K562 (cell line): ENCODE data around the gene TUBG2. TPM values are rescaled to one million over a fixed set of nuclear protein-coding genes. Genes with fewer than 3 reads are reported as not detected.
A peak's percentile ranks its signal among the peaks of the same experiment; 100 is the strongest.
"Not testable (repeated sequence)": the region's sequence is repeated elsewhere in the genome, so short reads cannot be mapped to it uniquely, and the experiment has no call there.

ENCODE experiments used
- ATAC-seq: fragments of 200-7000 bp; cut with Tn5 transposase; 3 replicates; pipeline ENCODE4 v1.9.1; 2020; ENCODE audit warnings: moderate library complexity
- BruUV-seq: library from RNA; stranded (reverse); fragments of 400-500 nt; replicated peaks from 2 replicates; lab custom pipeline; 2021; lab: Mats Ljungman, UMichigan
- CTCF ChIA-PET: fragments of 300-600 bp; formaldehyde crosslinking; extraction: SDS; loops from one replicate; lab custom pipeline; 2021; ENCODE audit warnings: low intra/inter-chr PET ratio; lab: Yijun Ruan, JAX
- POLR2A ChIA-PET: fragments of 300-600, 350-650 bp; sonication (Branson Sonifier 250); formaldehyde crosslinking; extraction: SDS; loops from one replicate; lab custom pipeline; 2021; ENCODE audit warnings: antibody characterized with exemption, inconsistent platforms; lab: Yijun Ruan, JAX
- DNase-seq, 4 experiments: peaks; one replicate each; pipeline versions ENCODE4 v3.0.0 to v3.0.0-alpha.2; 2011 to 2018; ENCODE audit warnings: low spot score in 3 of 4, mixed read lengths in 3 of 4; ENCODE audit errors: extremely low read depth in 1 of 4
- FAIRE-seq: peaks from 2 replicates; lab custom pipeline; 2011; peaks lifted over from hg19 to GRCh38; lab: Jason Lieb, UNC
- H2AFZ ChIP-seq: 2 replicates; pipeline ENCODE4 v1.6.0; 2011; ENCODE audit warnings: low read depth, low read length, control low read depth, inconsistent platforms
- H3K27ac ChIP-seq: fragments of 200-600 bp; 3 replicates; pipeline ENCODE4 v1.8.0; 2011; ENCODE audit warnings: low read depth, mild to moderate bottlenecking, control low read depth, inconsistent platforms, low read length, moderate library complexity, mixed read lengths; ENCODE audit errors: extremely low read depth
- H3K27me3 ChIP-seq, 2 experiments: fragments of 300-600 bp in 1 of 2; 2 replicates in 1 of 2; 3 replicates in 1 of 2; pipeline versions ENCODE4 v1.6.0 to v1.8.0; 2011; ENCODE audit warnings: inconsistent platforms in 2 of 2, low read length in 2 of 2, mild to moderate bottlenecking in 1 of 2, mixed read lengths in 1 of 2, moderate library complexity in 1 of 2; ENCODE audit not compliant: control insufficient read depth in 2 of 2, insufficient read depth in 2 of 2
- H3K36me3 ChIP-seq: fragments of 300-600 bp; 3 replicates; pipeline ENCODE4 v1.8.0; 2011; ENCODE audit warnings: mild to moderate bottlenecking, low read length, inconsistent platforms; ENCODE audit not compliant: control insufficient read depth, insufficient read depth
- H3K4me1 ChIP-seq, 2 experiments: fragments of 200-600 bp in 1 of 2; replicated peaks in 1 of 2; 2 replicates in 1 of 2; 3 replicates in 1 of 2; pipeline versions ENCODE4 v1.5.1 to v1.8.0; 2011; ENCODE audit warnings: inconsistent platforms in 2 of 2, low read length in 2 of 2, mild to moderate bottlenecking in 1 of 2, mixed read lengths in 1 of 2, moderate library complexity in 1 of 2; ENCODE audit not compliant: control insufficient read depth in 2 of 2, insufficient read depth in 2 of 2
- H3K4me2 ChIP-seq: 2 replicates; pipeline ENCODE4 v1.6.1; 2011; ENCODE audit warnings: low read length, control low read depth, inconsistent platforms, mixed read lengths; ENCODE audit not compliant: insufficient read depth
- H3K4me3 ChIP-seq: fragments of 200-600 bp; sonication (generic), shearing (Covaris generic); 2 replicates; pipeline ENCODE4 v1.5.1; 2016; ENCODE audit warnings: control low read depth, inconsistent platforms
- H3K79me2 ChIP-seq: fragments of 200-600 bp; 3 replicates; pipeline ENCODE4 v1.8.0; 2011; ENCODE audit warnings: low read length, inconsistent platforms; ENCODE audit not compliant: control insufficient read depth, insufficient read depth
- H3K9ac ChIP-seq, 2 experiments: 2 replicates each; pipeline versions ENCODE4 v1.6.0 to v1.6.1; 2011; ENCODE audit warnings: low read depth in 2 of 2, low read length in 2 of 2, control low read depth in 1 of 2, inconsistent platforms in 1 of 2, mild to moderate bottlenecking in 1 of 2, mixed read lengths in 1 of 2; ENCODE audit not compliant: insufficient read depth in 1 of 2
- H3K9me1 ChIP-seq: one replicate; pipeline ENCODE4 v1.6.0; 2011; ENCODE audit warnings: inconsistent platforms, mild to moderate bottlenecking, low read length, moderate library complexity; ENCODE audit not compliant: control insufficient read depth, insufficient read depth
- H3K9me3 ChIP-seq: replicated peaks from 2 replicates; pipeline ENCODE4 v1.5.1; 2011; ENCODE audit warnings: low read depth, low read length, inconsistent platforms; ENCODE audit not compliant: control insufficient read depth, insufficient read depth
- H4K20me1 ChIP-seq: replicated peaks from 2 replicates; pipeline ENCODE4 v1.6.1; 2011; ENCODE audit warnings: low read length, inconsistent platforms, mixed read lengths; ENCODE audit not compliant: control insufficient read depth, insufficient read depth
- CBFA2T3 ChIP-seq: fragments of 450-650 bp; IDR thresholded peaks from 2 replicates; pipeline ENCODE4 v1.6.1; 2017
- CBFB ChIP-seq: sonication (generic); formaldehyde crosslinking; IDR thresholded peaks from 2 replicates; pipeline ENCODE4 v1.4.0; 2020; ENCODE audit warnings: mild to moderate bottlenecking, missing genetic modification reagents
- CBX1 ChIP-seq: sonication (generic); IDR thresholded peaks from 2 replicates; pipeline ENCODE4 v1.6.1; 2016; ENCODE audit warnings: antibody characterized with exemption, low read depth, mild to moderate bottlenecking
- MEF2A ChIP-seq: IDR thresholded peaks from 2 replicates; pipeline ENCODE4 v1.6.1; 2011; ENCODE audit warnings: low read depth, mild to moderate bottlenecking, low read length, moderate library complexity; ENCODE audit not compliant: control insufficient read depth
- NR4A1 ChIP-seq, 2 experiments: fragments of 250-450 bp in 1 of 2; fragments of 450-650 bp in 1 of 2; sonication (Bioruptor Pico) in 1 of 2; IDR thresholded peaks; 2 replicates each; pipeline versions ENCODE4 v1.4.0 to v1.6.1; 2016 to 2020; ENCODE audit warnings: mild to moderate bottlenecking in 2 of 2, missing compliant biosample characterization in 1 of 2, missing genetic modification characterization in 1 of 2, moderate library complexity in 1 of 2
- PHB2 ChIP-seq: fragments of 450-650 bp; IDR thresholded peaks from 2 replicates; pipeline ENCODE4 v1.6.1; 2017; ENCODE audit warnings: low read depth
- SIN3B ChIP-seq: fragments of 450-650 bp; IDR thresholded peaks from 2 replicates; pipeline ENCODE4 v1.6.1; 2017; ENCODE audit warnings: low read depth, mild to moderate bottlenecking, moderate library complexity
- ZEB2 ChIP-seq: fragments of 450-650 bp; IDR thresholded peaks from 2 replicates; pipeline ENCODE4 v1.6.1; 2016
- ZNF121 ChIP-seq: sonication (generic); formaldehyde crosslinking; conservative IDR thresholded peaks from 2 replicates; pipeline ENCODE4 v1.8.0; 2022; ENCODE audit warnings: missing genetic modification reagents
- ZNF316 ChIP-seq: fragments of 450-650 bp; IDR thresholded peaks from 2 replicates; pipeline ENCODE4 v1.6.1; 2016
- WGBS: fragments of 100-300 bp; shearing (Covaris generic); methylation state at CpG from one replicate; pipeline ENCODE4 v1.1.6; 2016; ENCODE audit warnings: low coverage, mixed read lengths; ENCODE audit not compliant: insufficient coverage; ENCODE audit errors: missing lambda C conversion rate; 5-methylcytosine and 5-hydroxymethylcytosine counted together
- in situ Hi-C: fragments of 300-500 bp; cut with MboI; formaldehyde crosslinking; loops from 4 replicates; pipeline ENCODE4 v1.15.0; 2018; ENCODE audit warnings: inconsistent platforms, mixed read lengths
- intact Hi-C: fragments of 100-400 bp; cut with micrococcal nuclease; formaldehyde crosslinking; loops from 2 replicates; pipeline ENCODE4 v1.14.2; 2022
- polyA plus RNA-seq, 8 experiments: library from polyadenylated mRNA; depleted of rRNA in 4 of 8; stranded (reverse) in 5 of 8; unstranded in 3 of 8; fragments of >200 nt; fragmentation: Nextera tagmentation in 2 of 8; fragmentation: Illumina TruSeq in 1 of 8; extraction: Ambion mirVana in 2 of 8; extraction: Trizol in 1 of 8; gene quantifications; 2 replicates each; pipeline versions ENCODE4 v1.2.1 to v1.2.3, GENCODE V29; 2011 to 2014; ENCODE audit warnings: inconsistent platforms in 1 of 8, missing spikeins in 1 of 8
- total RNA-seq, 7 experiments: library from RNA; depleted of rRNA in 6 of 7; stranded (reverse); fragments of >200 nt in 6 of 7; fragmentation: Illumina TruSeq in 2 of 7; extraction: Trizol in 2 of 7; gene quantifications; 2 replicates each; pipeline versions ENCODE4 v1.2.1 to v1.2.3, GENCODE V29; 2011 to 2021; ENCODE audit warnings: low replicate concordance in 1 of 7
- TF ChIP-seq, protein P1 (sequence below): fragments of 200-800 bp; sonication (Bioruptor generic); IDR thresholded peaks from 2 replicates; pipeline ENCODE4 v1.6.1; 2017; ENCODE audit warnings: missing genetic modification characterization, missing compliant biosample characterization
- TF ChIP-seq, protein P2 (sequence below): fragments of 250-450 bp; sonication (Bioruptor Pico); IDR thresholded peaks from 2 replicates; pipeline ENCODE4 v1.4.0; 2020; ENCODE audit warnings: mild to moderate bottlenecking
- TF ChIP-seq, protein P3 (sequence below): fragments of 250-450 bp; sonication (Bioruptor Pico); IDR thresholded peaks from 2 replicates; pipeline ENCODE4 v1.8.0; 2021; ENCODE audit warnings: moderate library complexity, mild to moderate bottlenecking, inconsistent platforms

The TUBG2 gene
- total and polyA plus RNA-seq, 9 of the 15 experiments (the other 6 are each of a cell fraction or from before 2014, with no cell fraction given), result 0.09 to 0.80 (median 0.24) TPM; not detected in 2

DNA sequence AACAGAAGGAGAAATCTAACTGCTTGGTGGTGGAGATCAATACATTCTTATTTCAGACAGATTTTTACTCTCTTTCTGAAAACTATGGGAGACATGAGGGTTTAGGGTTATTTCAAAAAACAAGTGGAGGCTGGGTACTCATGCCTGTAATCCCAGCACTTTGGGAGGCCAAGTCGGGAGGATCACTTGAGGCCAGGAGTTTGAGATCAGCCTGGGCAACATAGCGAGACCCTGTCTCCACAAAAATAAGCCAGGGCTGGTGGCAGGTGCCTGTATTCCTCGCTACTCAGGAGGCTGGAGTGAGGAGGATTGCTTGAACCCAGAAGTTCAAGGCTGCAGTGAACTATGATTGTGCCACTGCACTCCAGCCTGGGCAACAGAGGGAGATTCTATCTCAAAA is 37.1 kb upstream of the TUBG2 start:
- H3K9ac ChIP-seq, DNase-seq, H4K20me1 ChIP-seq, in situ Hi-C loops, BruUV-seq, H3K4me2 ChIP-seq, H3K9me3 ChIP-seq, H3K27ac ChIP-seq, H3K79me2 ChIP-seq, intact Hi-C loops, H3K36me3 ChIP-seq, H2AFZ ChIP-seq, H3K9me1 ChIP-seq, CTCF ChIA-PET, H3K27me3 ChIP-seq, FAIRE-seq, ATAC-seq: not testable (repeated sequence)
- H3K4me1 ChIP-seq, result peaks cover 46 to 55% of the 10 kb centered on the region in 2 experiments; a peak in 4 of 5 replicates
- POLR2A ChIA-PET, result interaction anchor here (1.0 to 1.1 kb wide), 2 partner anchors 9 to 11 kb away, joined by 3 to 4 read pairs; no protein-coding TSS in a partner anchor
- WGBS, result 86% methylated on average over 3 of the region's 3 CpGs
- peak; percentile 29 for TF ChIP-seq ZNF121 (CRISPR knock-in tag)
- TF ChIP-seq, all 486 proteins: peak for 1; not testable (repeated sequence) for 485
- not testable (repeated sequence) for H3K4me3 ChIP-seq

DNA sequence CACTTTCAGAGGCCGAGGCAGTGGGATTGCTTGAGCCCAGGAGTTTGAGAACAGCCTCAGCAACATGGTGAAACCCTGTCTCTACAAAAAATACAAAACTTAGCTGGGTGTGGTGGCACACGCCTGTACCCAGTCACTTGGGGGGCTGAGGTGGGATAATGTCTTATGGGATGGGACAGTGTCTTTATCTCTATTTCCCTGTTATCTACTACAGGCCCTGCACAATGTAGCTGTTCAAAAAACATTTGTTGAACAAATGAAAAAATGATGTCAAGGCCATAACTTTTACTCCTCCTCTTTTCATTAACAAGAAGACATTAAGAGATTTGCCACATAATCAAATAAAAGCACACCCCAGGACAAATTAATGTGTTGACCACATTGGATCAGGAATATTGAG is 35.8 kb upstream of the TUBG2 start:
- H3K79me2 ChIP-seq, result no peaks in the 10 kb centered on the region
- ChIA-PET POLR2A (interaction anchor here (0.7 to 2.7 kb wide), 5 partner anchors 8 to 43 kb away, joined by 3 to 13 read pairs (median 5); partner anchors contain the start of genes RETREG3 and TUBG1), CTCF (interaction anchor here (0.5 kb wide), 1 partner anchor 255 kb away, joined by 3 read pairs; no protein-coding TSS in a partner anchor)
- peak overlapping the region; percentile 79; the same call in 2 of the 3 replicates for H3K27ac ChIP-seq
- H3K4me1 ChIP-seq, result peaks cover 40 to 59% of the 10 kb centered on the region in 2 experiments; a peak in 4 of 5 replicates
- H3K9me1 ChIP-seq, result no peaks in the 10 kb centered on the region
- 60% methylated on average over 2 of the region's 2 CpGs for WGBS
- intact Hi-C loops (no loop called here), in situ Hi-C loops (no loop called here)
- H3K4me3 ChIP-seq, result no peak overlapping the region
- FAIRE-seq (no peak), ATAC-seq (no peak), DNase-seq (no peak)
- no TSS peak for BruUV-seq
- no peaks in the 10 kb centered on the region for H3K36me3 ChIP-seq
- H3K9ac ChIP-seq, result peak overlapping the region in 1 of 2 experiments; percentile 1; a peak in 1 of 4 replicates
- H2AFZ ChIP-seq, result peak overlapping the region; percentile 30
- H4K20me1 ChIP-seq, result no peaks in the 10 kb centered on the region
- H3K27me3 ChIP-seq, result no peaks in the 10 kb centered on the region
- no peaks in the 10 kb centered on the region for H3K9me3 ChIP-seq
- no peak overlapping the region for H3K4me2 ChIP-seq
- TF ChIP-seq, protein P1, sequence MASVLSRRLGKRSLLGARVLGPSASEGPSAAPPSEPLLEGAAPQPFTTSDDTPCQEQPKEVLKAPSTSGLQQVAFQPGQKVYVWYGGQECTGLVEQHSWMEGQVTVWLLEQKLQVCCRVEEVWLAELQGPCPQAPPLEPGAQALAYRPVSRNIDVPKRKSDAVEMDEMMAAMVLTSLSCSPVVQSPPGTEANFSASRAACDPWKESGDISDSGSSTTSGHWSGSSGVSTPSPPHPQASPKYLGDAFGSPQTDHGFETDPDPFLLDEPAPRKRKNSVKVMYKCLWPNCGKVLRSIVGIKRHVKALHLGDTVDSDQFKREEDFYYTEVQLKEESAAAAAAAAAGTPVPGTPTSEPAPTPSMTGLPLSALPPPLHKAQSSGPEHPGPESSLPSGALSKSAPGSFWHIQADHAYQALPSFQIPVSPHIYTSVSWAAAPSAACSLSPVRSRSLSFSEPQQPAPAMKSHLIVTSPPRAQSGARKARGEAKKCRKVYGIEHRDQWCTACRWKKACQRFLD (CRISPR knock-in tag), result 0 out of 2 replicates have a peak, but pooled peaks have one; percentile 21
- TF ChIP-seq CBX1 (no peak), CBFB (CRISPR knock-in tag) (no peak), CBFA2T3 (no peak), NR4A1 (CRISPR knock-in tag; IDR thresholded peaks at IDR 0.05) (no peak), NR4A1 (tag; IDR thresholded peaks at IDR 0.05) (no peak), MEF2A (no peak), ZEB2 (no peak), PHB2 (no peak), SIN3B (no peak), ZNF316 (peak; percentile 11; the same call in 1 of the 2 replicates)
- TF ChIP-seq, protein P2, sequence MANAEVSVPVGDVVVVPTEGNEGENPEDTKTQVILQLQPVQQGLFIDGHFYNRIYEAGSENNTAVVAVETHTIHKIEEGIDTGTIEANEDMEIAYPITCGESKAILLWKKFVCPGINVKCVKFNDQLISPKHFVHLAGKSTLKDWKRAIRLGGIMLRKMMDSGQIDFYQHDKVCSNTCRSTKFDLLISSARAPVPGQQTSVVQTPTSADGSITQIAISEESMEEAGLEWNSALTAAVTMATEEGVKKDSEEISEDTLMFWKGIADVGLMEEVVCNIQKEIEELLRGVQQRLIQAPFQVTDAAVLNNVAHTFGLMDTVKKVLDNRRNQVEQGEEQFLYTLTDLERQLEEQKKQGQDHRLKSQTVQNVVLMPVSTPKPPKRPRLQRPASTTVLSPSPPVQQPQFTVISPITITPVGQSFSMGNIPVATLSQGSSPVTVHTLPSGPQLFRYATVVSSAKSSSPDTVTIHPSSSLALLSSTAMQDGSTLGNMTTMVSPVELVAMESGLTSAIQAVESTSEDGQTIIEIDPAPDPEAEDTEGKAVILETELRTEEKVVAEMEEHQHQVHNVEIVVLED (CRISPR knock-in tag), result no peak
- TF ChIP-seq, protein P3, sequence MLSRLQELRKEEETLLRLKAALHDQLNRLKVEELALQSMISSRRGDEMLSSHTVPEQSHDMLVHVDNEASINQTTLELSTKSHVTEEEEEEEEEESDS (CRISPR knock-in tag), result no peak
